K562 (cell line): Measurements from ENCODE around the gene PRM3. TPM values are rescaled to one million over a fixed set of nuclear protein-coding genes. Genes with fewer than 3 reads are reported as not detected.

Source experiments
- ARNT ChIP-seq, 2 experiments: fragments of 450-650 bp; IDR thresholded peaks; 2 replicates each; pipeline ENCODE4 v1.6.1; 2016; ENCODE audit warnings: mild to moderate bottlenecking in 1 of 2
- ATF1 ChIP-seq, 2 experiments: fragments of 450-650 bp in 1 of 2; IDR thresholded peaks; 2 replicates each; pipeline ENCODE4 v1.6.1; 2016; ENCODE audit warnings: missing compliant biosample characterization in 1 of 2, missing genetic modification characterization in 1 of 2
- MYC ChIP-seq, 2 experiments: fragments of 250-450 bp in 1 of 2; sonication (Bioruptor Pico) in 1 of 2; IDR thresholded peaks; 2 replicates each; pipeline versions ENCODE4 v1.5.1 to v1.6.1; 2012 to 2021; ENCODE audit warnings: low read depth in 2 of 2, borderline replicate concordance in 1 of 2, improper control_type of control experiment in 1 of 2, low read length in 1 of 2, mild to moderate bottlenecking in 1 of 2, moderate library complexity in 1 of 2
- POLR3G ChIP-seq: IDR thresholded peaks from 2 replicates; pipeline ENCODE4 v1.6.1; 2011; ENCODE audit not compliant: insufficient read length, insufficient replicate concordance; ENCODE audit errors: extremely low read depth
- SUPT5H ChIP-seq: fragments of 450-650 bp; IDR thresholded peaks from 2 replicates; pipeline ENCODE4 v1.6.1; 2016
- XRCC5 ChIP-seq: fragments of 200-400 bp; formaldehyde crosslinking; IDR thresholded peaks from 2 replicates; pipeline ENCODE4 v1.6.1; 2017; ENCODE audit warnings: low read depth, mild to moderate bottlenecking, low read length
- ZBED1 ChIP-seq: IDR thresholded peaks from 2 replicates; pipeline ENCODE4 v1.6.1; 2014
- polyA plus RNA-seq, 8 experiments: library from polyadenylated mRNA; depleted of rRNA in 4 of 8; stranded (reverse) in 5 of 8; unstranded in 3 of 8; fragments of >200 nt; fragmentation: Nextera tagmentation in 2 of 8; fragmentation: Illumina TruSeq in 1 of 8; extraction: Ambion mirVana in 2 of 8; extraction: Trizol in 1 of 8; gene quantifications; 2 replicates each; pipeline versions ENCODE4 v1.2.1 to v1.2.3, GENCODE V29; 2011 to 2014; ENCODE audit warnings: inconsistent platforms in 1 of 8, missing spikeins in 1 of 8
- total RNA-seq, 7 experiments: library from RNA; depleted of rRNA in 6 of 7; stranded (reverse); fragments of >200 nt in 6 of 7; fragmentation: Illumina TruSeq in 2 of 7; extraction: Trizol in 2 of 7; gene quantifications; 2 replicates each; pipeline versions ENCODE4 v1.2.1 to v1.2.3, GENCODE V29; 2011 to 2021; ENCODE audit warnings: low replicate concordance in 1 of 7
- TF ChIP-seq, protein P1 (sequence below), 2 experiments: IDR thresholded peaks in 1 of 2; conservative IDR thresholded peaks in 1 of 2; 2 replicates each; pipeline ENCODE4 v1.6.1; 2016; ENCODE audit warnings: low read depth in 2 of 2, mild to moderate bottlenecking in 1 of 2, missing compliant biosample characterization in 1 of 2, missing genetic modification characterization in 1 of 2, moderate library complexity in 1 of 2
- TF ChIP-seq, protein P2 (sequence below), 2 experiments: IDR thresholded peaks; 2 replicates each; pipeline ENCODE4 v1.6.1; 2011; ENCODE audit warnings: borderline replicate concordance in 1 of 2, control low read depth in 1 of 2, low read depth in 1 of 2, low read length in 1 of 2, mild to moderate bottlenecking in 1 of 2, mixed read lengths in 1 of 2, moderate library complexity in 1 of 2; ENCODE audit not compliant: insufficient read depth in 1 of 2, insufficient read length in 1 of 2, poor library complexity in 1 of 2, severe bottlenecking in 1 of 2; ENCODE audit errors: extremely low read depth in 1 of 2
- TF ChIP-seq, protein P3 (sequence below), 2 experiments: fragments of 450-650 bp; formaldehyde crosslinking in 1 of 2; IDR thresholded peaks; 2 replicates each; pipeline versions ENCODE4 v1.4.0 to v1.6.1; 2014 to 2020; ENCODE audit warnings: mild to moderate bottlenecking in 2 of 2, borderline replicate concordance in 1 of 2, low read depth in 1 of 2

PRM3 gene
- total and polyA plus RNA-seq, 9 of the 15 experiments (the other 6 are each of a cell fraction or from before 2014, with no cell fraction given): not detected

DNA sequence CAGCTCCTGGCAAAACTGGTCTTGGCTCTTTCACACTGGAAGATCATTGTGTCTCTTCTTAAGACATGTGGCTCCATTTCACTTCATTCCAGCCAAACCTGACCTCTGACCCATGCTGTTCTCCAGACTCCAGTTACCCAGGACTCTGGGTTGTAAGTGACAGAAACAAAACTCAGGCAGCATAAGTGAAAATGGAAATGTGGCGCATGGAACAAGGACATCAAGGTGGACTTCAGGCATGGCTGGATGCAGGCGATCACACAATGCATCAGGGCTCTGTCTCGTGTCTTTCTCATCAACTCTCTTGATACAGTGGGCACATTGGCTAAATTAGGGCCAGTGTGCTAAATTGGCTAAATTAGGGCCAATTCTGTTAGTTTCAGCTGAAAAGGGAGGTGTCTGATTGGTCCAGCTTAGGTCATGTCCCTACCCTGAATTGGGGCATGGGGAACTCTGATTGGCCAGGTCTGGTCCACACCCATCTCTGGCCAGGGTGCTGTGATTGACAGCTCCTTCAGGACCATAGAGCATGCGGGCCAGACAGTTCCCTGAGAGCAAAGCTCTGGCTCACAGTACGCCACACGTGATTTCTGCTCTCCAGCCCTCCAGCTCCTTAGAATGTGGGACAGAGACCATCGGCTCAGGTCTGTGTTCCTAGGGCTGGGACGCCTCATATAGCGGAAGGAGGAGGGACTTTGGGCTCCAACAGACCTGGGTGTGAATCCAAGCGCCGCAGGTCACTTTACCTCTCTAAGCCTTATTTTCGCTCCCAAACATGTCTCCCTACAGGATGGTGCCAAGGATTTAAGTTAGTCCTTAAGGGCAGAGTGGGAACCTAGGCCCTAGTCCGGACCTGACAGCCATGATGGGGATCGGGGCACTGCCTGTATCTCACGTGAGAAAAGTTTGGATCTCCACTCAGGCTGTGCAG, 34.9 kb downstream of the PRM3 start (continued):
- TF ChIP-seq, protein P1, sequence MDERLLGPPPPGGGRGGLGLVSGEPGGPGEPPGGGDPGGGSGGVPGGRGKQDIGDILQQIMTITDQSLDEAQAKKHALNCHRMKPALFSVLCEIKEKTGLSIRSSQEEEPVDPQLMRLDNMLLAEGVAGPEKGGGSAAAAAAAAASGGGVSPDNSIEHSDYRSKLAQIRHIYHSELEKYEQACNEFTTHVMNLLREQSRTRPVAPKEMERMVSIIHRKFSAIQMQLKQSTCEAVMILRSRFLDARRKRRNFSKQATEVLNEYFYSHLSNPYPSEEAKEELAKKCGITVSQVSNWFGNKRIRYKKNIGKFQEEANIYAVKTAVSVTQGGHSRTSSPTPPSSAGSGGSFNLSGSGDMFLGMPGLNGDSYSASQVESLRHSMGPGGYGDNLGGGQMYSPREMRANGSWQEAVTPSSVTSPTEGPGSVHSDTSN (CRISPR knock-in tag; IDR thresholded peaks at IDR 0.05; ENCODE audit: low read depth): peak; percentile 86
- TF ChIP-seq, protein P1 (tag; conservative IDR thresholded peaks at IDR 0.05; ENCODE audit: low read depth): peak; percentile 94
- TF ChIP-seq POLR3G (no peak), ATF1 (CRISPR knock-in tag; IDR thresholded peaks at IDR 0.05) (no peak), ATF1 (tag; IDR thresholded peaks at IDR 0.05) (peak; percentile 45; the same call in 1 of the 2 replicates), SUPT5H (peak; percentile 54; the same call in 1 of the 2 replicates), MYC (IDR thresholded peaks at IDR 0.05; ENCODE audit: low read depth, low read length) (peak; percentile 77), MYC (CRISPR knock-in tag; IDR thresholded peaks at IDR 0.05; ENCODE audit: borderline replicate concordance, low read depth) (no peak), XRCC5 (0 out of 2 replicates have a peak, but pooled peaks have one; percentile 5), ZBED1 (no peak), ARNT (IDR thresholded peaks at IDR 0.05) (no peak; a peak in 1 of 4 replicates)
- TF ChIP-seq, protein P2, sequence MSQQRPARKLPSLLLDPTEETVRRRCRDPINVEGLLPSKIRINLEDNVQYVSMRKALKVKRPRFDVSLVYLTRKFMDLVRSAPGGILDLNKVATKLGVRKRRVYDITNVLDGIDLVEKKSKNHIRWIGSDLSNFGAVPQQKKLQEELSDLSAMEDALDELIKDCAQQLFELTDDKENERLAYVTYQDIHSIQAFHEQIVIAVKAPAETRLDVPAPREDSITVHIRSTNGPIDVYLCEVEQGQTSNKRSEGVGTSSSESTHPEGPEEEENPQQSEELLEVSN (IDR thresholded peaks at IDR 0.05; ENCODE audit: borderline replicate concordance in 1 of 2, extremely low read depth in 1 of 2, insufficient read depth in 1 of 2, insufficient read length in 1 of 2, low read depth in 1 of 2, low read length in 1 of 2, poor library complexity in 1 of 2, severe bottlenecking in 1 of 2): peak; percentile 66 to 67
- TF ChIP-seq, protein P3, sequence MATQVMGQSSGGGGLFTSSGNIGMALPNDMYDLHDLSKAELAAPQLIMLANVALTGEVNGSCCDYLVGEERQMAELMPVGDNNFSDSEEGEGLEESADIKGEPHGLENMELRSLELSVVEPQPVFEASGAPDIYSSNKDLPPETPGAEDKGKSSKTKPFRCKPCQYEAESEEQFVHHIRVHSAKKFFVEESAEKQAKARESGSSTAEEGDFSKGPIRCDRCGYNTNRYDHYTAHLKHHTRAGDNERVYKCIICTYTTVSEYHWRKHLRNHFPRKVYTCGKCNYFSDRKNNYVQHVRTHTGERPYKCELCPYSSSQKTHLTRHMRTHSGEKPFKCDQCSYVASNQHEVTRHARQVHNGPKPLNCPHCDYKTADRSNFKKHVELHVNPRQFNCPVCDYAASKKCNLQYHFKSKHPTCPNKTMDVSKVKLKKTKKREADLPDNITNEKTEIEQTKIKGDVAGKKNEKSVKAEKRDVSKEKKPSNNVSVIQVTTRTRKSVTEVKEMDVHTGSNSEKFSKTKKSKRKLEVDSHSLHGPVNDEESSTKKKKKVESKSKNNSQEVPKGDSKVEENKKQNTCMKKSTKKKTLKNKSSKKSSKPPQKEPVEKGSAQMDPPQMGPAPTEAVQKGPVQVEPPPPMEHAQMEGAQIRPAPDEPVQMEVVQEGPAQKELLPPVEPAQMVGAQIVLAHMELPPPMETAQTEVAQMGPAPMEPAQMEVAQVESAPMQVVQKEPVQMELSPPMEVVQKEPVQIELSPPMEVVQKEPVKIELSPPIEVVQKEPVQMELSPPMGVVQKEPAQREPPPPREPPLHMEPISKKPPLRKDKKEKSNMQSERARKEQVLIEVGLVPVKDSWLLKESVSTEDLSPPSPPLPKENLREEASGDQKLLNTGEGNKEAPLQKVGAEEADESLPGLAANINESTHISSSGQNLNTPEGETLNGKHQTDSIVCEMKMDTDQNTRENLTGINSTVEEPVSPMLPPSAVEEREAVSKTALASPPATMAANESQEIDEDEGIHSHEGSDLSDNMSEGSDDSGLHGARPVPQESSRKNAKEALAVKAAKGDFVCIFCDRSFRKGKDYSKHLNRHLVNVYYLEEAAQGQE (IDR thresholded peaks at IDR 0.05; ENCODE audit: borderline replicate concordance): peak; percentile 47; the same call in 1 of the 2 replicates
- TF ChIP-seq, protein P3 (CRISPR knock-in tag; IDR thresholded peaks at IDR 0.05; ENCODE audit: low read depth): no peak
